WTC11 (cell line): ENCODE results near the gene CXCR5.

Source experiments
- AFF4 ChIP-seq: sonication (generic); formaldehyde crosslinking; IDR thresholded peaks from 2 replicates; pipeline ENCODE4 v1.8.1; 2023; ENCODE audit warnings: mild to moderate bottlenecking, missing genetic modification reagents, borderline replicate concordance
- CREM ChIP-seq: sonication (generic); formaldehyde crosslinking; IDR thresholded peaks from 2 replicates; pipeline ENCODE4 v1.8.1; 2022; ENCODE audit warnings: mild to moderate bottlenecking, missing genetic modification reagents, moderate library complexity
- CTCF ChIP-seq: fragments of 200-600 bp; IDR thresholded peaks from 2 replicates; pipeline ENCODE4 v1.8.0; 2022; ENCODE audit warnings: antibody characterized with exemption

DNA sequence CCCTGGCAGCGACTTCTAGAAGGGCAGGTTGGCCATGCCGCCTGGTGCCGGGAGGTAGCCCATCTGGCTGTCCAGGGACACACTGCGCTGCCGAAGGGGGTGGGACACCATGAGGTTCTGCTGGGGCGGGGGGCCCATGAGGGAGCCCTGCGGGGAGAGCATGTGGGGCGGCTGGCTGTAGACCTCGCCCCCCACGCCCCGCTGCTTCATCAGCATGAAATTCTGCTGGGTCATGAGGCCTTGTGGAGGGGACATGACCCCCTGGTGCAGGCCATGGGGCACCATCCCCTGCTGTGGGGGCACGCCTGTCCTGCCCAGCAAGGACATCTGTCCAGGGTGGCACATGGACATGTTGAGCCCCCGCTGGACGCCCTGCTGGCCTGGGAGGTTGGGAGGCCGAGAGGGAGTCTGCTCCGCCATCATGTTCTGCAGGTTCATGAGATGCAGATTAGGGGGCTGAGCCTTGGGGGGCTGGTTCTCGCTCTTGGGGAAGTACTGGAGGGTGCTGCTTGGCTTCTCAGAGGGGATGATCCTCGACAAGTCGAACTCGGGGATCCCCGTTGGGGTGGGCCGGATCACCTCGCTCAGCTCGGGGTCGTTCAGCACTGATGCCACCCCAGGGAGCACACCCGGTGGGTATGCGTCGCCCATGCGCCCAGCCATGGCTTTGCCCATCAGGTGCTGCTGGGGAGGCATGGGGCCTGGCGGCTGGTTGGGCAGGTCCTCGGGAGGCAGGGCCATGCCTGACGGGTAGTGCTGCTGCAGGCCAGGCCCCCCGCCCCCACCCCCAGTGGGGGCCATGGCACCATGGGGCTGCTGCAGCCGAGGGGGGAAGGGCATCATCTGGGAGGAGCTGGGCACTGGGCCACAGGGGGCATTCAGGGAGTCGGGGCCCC lies 15.0 kb downstream of the CXCR5 start:
- no peak for TF ChIP-seq CTCF
- no peak for TF ChIP-seq CREM (CRISPR knock-in tag)
- TF ChIP-seq AFF4 (CRISPR knock-in tag), result no peak
